Liver (tissue), 3 donors: Measurements from ENCODE around the gene PSMA5.

Experiments used
- EGR1 ChIP-seq, 2 donors: IDR thresholded peaks; 2 replicates each; pipeline ENCODE4 v1.6.1; 2016 to 2018; ENCODE audit warnings: antibody characterized with exemption in 2 of 2, low read depth in 2 of 2
- GABPA ChIP-seq, 2 donors: IDR thresholded peaks in 1 of 2; conservative IDR thresholded peaks in 1 of 2; 2 replicates each; pipeline ENCODE4 v1.6.1; 2016; ENCODE audit warnings: antibody characterized with exemption in 2 of 2, mild to moderate bottlenecking in 1 of 2, moderate library complexity in 1 of 2
- HNF4G ChIP-seq: IDR thresholded peaks from 2 replicates; pipeline ENCODE4 v1.6.1; 2016; ENCODE audit warnings: antibody characterized with exemption
- JUND ChIP-seq, 2 donors: IDR thresholded peaks; 2 replicates each; pipeline ENCODE4 v1.6.1; 2016; ENCODE audit warnings: antibody characterized with exemption in 2 of 2
- NR2F2 ChIP-seq: IDR thresholded peaks from 2 replicates; pipeline ENCODE4 v1.6.1; 2016; ENCODE audit warnings: antibody characterized with exemption
- RXRA ChIP-seq, 2 donors: IDR thresholded peaks; 2 replicates each; pipeline ENCODE4 v1.6.1; 2017 to 2018; ENCODE audit warnings: antibody characterized with exemption in 2 of 2, mild to moderate bottlenecking in 1 of 2
- SP1 ChIP-seq: IDR thresholded peaks from 2 replicates; pipeline ENCODE4 v1.6.1; 2018; ENCODE audit warnings: antibody characterized with exemption, mild to moderate bottlenecking
- TAF1 ChIP-seq: conservative IDR thresholded peaks from 2 replicates; pipeline ENCODE4 v1.6.1; 2016; ENCODE audit warnings: antibody characterized with exemption, mild to moderate bottlenecking
- YY1 ChIP-seq: IDR thresholded peaks from 2 replicates; pipeline ENCODE4 v1.6.1; 2016; ENCODE audit warnings: antibody characterized with exemption, mild to moderate bottlenecking
- TF ChIP-seq, protein P1 (sequence below): fragments of 150-350 bp; IDR thresholded peaks from 2 replicates; pipeline ENCODE4 v1.5.1; 2017; ENCODE audit warnings: improper control_type of control experiment, low read depth, low read length; ENCODE audit not compliant: missing input control
- TF ChIP-seq, protein P2 (sequence below): IDR thresholded peaks from 2 replicates; pipeline ENCODE4 v1.6.1; 2016; ENCODE audit warnings: antibody characterized with exemption
- TF ChIP-seq, protein P3 (sequence below): IDR thresholded peaks from 2 replicates; pipeline ENCODE4 v1.6.1; 2016; ENCODE audit warnings: antibody characterized with exemption
- TF ChIP-seq, protein P4 (sequence below): IDR thresholded peaks from 2 replicates; pipeline ENCODE4 v1.6.1; 2016; ENCODE audit warnings: antibody characterized with exemption, mild to moderate bottlenecking
- donor health status: healthy.
- donor health status: healthy.

DNA sequence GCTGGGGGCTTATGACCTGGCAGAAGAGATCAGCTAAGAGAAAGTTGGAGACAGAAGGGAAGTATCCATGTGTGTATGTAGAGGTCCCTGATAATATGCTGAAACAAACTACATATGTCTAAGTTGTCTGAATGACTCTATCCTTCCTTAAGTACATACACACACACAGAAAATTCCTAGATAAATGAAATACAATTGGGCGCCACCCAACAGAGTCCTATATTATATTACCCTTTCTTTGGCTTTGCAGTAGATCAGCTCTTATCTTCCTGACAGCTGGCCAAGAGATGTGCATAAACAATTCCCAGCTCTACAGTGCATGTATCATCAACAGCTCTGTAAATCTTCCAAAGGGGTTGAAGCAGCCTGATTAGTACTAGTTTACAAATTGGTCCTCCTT, 68.6 kb downstream of the PSMA5 start:
- TF ChIP-seq, protein P1, sequence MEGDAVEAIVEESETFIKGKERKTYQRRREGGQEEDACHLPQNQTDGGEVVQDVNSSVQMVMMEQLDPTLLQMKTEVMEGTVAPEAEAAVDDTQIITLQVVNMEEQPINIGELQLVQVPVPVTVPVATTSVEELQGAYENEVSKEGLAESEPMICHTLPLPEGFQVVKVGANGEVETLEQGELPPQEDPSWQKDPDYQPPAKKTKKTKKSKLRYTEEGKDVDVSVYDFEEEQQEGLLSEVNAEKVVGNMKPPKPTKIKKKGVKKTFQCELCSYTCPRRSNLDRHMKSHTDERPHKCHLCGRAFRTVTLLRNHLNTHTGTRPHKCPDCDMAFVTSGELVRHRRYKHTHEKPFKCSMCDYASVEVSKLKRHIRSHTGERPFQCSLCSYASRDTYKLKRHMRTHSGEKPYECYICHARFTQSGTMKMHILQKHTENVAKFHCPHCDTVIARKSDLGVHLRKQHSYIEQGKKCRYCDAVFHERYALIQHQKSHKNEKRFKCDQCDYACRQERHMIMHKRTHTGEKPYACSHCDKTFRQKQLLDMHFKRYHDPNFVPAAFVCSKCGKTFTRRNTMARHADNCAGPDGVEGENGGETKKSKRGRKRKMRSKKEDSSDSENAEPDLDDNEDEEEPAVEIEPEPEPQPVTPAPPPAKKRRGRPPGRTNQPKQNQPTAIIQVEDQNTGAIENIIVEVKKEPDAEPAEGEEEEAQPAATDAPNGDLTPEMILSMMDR: no peak
- no peak for TF ChIP-seq NR2F2
- TF ChIP-seq, protein P2, sequence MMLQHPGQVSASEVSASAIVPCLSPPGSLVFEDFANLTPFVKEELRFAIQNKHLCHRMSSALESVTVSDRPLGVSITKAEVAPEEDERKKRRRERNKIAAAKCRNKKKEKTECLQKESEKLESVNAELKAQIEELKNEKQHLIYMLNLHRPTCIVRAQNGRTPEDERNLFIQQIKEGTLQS: no peak
- TF ChIP-seq TAF1: no peak
- TF ChIP-seq, protein P3, sequence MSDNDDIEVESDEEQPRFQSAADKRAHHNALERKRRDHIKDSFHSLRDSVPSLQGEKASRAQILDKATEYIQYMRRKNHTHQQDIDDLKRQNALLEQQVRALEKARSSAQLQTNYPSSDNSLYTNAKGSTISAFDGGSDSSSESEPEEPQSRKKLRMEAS: no peak
- TF ChIP-seq, protein P4, sequence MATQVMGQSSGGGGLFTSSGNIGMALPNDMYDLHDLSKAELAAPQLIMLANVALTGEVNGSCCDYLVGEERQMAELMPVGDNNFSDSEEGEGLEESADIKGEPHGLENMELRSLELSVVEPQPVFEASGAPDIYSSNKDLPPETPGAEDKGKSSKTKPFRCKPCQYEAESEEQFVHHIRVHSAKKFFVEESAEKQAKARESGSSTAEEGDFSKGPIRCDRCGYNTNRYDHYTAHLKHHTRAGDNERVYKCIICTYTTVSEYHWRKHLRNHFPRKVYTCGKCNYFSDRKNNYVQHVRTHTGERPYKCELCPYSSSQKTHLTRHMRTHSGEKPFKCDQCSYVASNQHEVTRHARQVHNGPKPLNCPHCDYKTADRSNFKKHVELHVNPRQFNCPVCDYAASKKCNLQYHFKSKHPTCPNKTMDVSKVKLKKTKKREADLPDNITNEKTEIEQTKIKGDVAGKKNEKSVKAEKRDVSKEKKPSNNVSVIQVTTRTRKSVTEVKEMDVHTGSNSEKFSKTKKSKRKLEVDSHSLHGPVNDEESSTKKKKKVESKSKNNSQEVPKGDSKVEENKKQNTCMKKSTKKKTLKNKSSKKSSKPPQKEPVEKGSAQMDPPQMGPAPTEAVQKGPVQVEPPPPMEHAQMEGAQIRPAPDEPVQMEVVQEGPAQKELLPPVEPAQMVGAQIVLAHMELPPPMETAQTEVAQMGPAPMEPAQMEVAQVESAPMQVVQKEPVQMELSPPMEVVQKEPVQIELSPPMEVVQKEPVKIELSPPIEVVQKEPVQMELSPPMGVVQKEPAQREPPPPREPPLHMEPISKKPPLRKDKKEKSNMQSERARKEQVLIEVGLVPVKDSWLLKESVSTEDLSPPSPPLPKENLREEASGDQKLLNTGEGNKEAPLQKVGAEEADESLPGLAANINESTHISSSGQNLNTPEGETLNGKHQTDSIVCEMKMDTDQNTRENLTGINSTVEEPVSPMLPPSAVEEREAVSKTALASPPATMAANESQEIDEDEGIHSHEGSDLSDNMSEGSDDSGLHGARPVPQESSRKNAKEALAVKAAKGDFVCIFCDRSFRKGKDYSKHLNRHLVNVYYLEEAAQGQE: no peak
- no peak for TF ChIP-seq SP1
- TF ChIP-seq YY1: no peak
- TF ChIP-seq RXRA (IDR thresholded peaks at IDR 0.05): no peak
- TF ChIP-seq HNF4G: no peak
- TF ChIP-seq GABPA (IDR thresholded peaks at IDR 0.05 in 1 of 2, conservative IDR thresholded peaks at IDR 0.05 in 1 of 2): no peak
- TF ChIP-seq JUND (IDR thresholded peaks at IDR 0.05): no peak
- no peak for TF ChIP-seq EGR1 (IDR thresholded peaks at IDR 0.05; ENCODE audit: low read depth in 2 of 2)
